GM10266 (cell line): Measurements from ENCODE around the gene EYA2.

Source experiments
- DNase-seq: peaks from one replicate; pipeline ENCODE4 v3.0.0; 2012; ENCODE audit errors: extremely low spot score
- TF ChIP-seq, protein P1 (sequence below): IDR thresholded peaks from 2 replicates; pipeline ENCODE4 v1.5.1; 2012; ENCODE audit warnings: mild to moderate bottlenecking, low read depth; ENCODE audit not compliant: control insufficient read depth, insufficient read depth; ENCODE audit errors: missing control alignments

EYA2 gene

DNA sequence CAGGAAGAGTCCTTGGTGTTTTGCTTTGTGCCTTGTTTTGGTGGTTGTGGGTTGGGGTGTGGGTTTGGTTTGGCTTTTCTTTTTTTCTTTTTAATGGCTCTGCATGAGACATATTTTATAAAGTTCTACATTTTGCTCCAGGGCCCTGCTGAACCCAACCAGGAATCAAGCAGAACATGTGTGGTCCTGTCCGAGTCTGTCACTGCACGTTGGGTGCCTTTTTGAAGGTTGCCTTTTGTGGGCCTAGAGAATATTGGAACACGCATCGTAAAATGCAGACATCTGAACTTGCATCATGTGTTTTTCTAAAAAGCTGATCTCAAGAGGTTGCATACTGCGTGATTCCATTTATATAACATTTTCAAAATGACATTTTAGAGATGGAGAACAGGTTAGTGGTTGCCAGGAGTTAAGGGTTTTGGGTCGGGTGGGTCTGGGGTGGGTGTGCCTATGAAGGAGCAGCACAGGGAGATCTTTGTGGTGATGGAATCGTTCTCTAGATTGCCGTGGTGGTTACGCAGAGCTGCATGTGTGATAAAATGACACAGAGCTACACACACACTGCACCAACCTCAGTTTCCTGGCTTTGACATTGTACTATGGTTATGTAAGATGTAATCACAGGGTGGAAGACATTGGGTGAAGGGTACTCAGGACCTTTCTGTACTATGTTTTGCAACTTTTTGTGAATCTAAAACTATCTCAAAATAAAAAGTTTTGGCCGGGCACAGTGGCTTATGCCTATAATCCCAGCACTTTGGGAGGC lies 80.2 kb downstream of the EYA2 start:
- TF ChIP-seq, protein P1, sequence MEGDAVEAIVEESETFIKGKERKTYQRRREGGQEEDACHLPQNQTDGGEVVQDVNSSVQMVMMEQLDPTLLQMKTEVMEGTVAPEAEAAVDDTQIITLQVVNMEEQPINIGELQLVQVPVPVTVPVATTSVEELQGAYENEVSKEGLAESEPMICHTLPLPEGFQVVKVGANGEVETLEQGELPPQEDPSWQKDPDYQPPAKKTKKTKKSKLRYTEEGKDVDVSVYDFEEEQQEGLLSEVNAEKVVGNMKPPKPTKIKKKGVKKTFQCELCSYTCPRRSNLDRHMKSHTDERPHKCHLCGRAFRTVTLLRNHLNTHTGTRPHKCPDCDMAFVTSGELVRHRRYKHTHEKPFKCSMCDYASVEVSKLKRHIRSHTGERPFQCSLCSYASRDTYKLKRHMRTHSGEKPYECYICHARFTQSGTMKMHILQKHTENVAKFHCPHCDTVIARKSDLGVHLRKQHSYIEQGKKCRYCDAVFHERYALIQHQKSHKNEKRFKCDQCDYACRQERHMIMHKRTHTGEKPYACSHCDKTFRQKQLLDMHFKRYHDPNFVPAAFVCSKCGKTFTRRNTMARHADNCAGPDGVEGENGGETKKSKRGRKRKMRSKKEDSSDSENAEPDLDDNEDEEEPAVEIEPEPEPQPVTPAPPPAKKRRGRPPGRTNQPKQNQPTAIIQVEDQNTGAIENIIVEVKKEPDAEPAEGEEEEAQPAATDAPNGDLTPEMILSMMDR, result no peak

DNA sequence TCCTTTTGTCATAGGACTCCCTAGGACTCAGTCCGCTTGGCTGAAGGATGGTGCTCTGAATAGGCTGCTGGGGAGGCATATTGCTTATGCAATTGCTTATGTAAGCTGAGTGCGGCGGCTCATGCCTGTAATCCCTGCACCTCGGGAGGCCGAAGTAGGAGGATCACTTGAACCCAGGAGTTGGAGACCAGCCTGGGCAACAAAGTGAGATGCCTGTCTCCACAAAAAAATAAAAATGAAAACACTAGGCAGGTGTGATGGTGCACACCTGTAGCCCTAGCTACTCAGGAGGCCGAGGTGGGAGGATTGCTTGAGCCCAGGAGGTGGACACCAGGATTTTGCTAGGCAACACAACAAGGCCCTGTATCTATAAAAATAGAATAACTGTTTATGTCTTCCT lies 81.3 kb downstream of the EYA2 start:
- TF ChIP-seq, protein P1, result no peak
- DNase-seq, result no peak

More for the DNA sequence above, 80.2 kb downstream of the EYA2 start:
- no peak for DNase-seq

DNA sequence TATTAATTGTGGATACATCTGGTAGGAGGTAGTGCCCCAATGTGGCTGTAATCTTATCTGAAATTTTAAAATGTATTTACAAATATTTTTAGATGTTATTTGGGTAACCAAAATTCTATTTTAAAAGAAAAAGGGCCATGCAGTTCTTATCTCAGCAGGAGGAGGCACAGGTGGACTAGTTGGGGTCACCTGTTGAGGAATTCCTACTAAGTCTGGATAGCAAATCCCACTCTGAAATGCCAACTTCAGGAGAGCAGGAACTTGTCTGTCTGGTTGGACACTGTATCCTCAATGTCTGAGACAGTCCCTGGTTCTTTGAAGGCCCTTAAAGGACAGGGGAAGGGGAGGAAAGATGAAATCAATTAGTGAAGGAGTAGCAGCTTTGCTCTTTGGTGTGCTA lies 82.6 kb downstream of the EYA2 start:
- TF ChIP-seq, protein P1, result no peak
- no peak for DNase-seq

DNA sequence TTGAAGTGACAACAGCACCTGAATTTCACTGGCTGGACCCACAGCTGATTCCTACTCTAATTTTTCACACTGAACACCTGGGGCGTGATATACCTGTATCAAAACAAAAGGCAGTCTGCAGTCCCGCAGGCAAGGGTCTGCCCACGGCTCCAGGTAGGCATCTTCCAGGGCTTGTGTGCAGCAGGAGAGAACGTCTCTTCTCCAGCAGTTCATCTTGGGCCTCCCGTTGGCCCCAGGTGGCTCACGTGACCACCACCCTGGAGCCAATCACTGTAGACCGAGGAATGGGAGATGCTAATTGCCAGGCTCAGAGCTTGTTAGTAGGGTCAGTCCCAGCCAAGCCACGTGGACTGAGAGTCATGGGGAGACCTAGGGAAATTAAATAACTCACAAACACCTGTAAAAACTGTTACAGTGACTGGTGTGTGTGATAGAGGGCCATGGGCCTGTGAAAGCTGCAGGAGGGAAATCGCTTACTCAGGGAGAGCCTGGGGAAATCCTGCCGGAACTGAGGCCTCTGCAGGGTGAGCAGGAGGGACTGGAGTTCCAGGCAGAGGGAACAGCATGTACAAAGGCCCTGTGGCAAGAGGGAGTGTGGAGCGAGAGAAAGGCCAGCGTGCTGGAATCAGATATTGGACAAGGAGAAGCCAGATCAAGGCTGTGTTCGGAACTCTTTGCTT lies 83.4 kb downstream of the EYA2 start:
- DNase-seq, result no peak
- TF ChIP-seq, protein P1, result no peak

DNA sequence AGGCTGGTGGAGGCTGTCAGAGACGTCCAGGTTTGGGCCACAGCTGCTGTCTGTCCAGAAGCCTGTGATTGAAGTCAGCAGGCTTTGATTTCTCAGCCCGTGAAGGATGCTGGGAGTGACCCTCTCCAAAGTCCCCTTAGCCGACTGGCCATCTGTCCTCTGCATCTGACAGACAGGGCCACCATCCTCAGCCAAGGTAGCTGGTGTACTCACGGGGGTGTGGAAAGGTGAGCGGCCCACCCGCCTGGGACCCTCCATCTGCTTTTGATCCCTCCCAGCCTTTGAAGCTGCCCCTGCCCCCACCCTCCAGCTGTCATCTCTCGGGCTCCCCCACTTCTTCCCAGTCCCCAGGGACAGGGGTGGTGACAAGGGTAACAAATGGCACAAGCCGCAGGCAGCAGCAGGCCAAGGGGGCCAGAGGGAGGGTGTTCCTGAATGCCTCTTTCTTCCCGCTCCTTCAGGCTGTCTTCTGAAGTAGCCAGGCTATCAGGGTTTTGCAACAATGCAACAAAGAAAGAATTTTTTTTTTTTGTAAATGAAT lies 84.4 kb downstream of the EYA2 start:
- TF ChIP-seq, protein P1, result no peak
- no peak for DNase-seq

DNA sequence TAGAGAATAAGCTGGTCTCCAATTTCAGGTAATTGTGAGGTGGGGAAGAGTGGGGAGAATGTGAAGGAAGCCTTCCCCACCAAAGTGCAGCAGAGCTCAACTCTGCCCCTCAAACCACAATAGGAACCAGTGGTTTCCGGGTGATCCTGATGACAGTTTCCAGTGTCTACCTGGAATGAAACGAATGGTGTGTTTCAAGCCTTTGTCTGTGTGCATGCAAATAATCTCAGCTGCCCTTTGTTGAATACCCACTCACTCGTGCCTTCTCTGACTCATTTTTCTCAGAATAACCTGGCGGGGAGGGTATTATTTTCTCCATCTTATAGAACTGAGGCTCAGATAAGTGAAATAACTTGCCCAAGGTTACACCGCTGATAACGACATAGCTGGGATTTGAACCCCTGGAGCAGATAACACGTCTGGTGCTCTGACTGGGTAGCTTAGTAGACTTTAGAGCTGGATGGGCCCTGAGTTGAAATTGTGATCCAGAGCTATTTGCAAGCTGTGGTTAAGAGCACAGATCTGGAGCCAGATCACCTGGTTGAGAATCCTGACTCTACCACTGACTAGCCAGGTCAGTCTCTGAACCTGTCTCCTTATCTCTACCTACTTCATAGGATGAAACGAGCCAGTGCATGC lies 85.1 kb downstream of the EYA2 start:
- no peak for DNase-seq
- TF ChIP-seq, protein P1, result no peak
